ENCODE measurements around the gene RBM47.

The RBM47 gene

DNA sequence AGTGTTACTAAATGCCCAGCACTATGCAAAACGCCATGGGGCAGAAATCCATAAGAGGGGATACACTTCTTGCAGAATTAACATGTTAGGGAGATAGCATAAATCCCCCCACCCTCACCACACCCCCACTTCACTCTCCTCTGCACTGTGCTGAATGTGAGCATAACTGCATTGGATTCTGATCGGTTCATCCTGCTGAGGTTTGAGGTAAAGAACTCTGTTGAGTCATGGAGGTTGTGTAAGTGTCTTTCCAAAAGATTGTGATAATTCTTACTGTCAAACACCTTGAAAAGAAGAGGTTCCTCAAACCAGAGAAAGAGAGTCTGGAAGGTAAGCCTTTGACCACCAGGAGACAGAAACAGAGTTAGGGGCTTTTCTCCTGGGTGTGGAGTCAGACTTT, 43.6 kb downstream of the RBM47 start:
- no peak for DNase-seq

DNA sequence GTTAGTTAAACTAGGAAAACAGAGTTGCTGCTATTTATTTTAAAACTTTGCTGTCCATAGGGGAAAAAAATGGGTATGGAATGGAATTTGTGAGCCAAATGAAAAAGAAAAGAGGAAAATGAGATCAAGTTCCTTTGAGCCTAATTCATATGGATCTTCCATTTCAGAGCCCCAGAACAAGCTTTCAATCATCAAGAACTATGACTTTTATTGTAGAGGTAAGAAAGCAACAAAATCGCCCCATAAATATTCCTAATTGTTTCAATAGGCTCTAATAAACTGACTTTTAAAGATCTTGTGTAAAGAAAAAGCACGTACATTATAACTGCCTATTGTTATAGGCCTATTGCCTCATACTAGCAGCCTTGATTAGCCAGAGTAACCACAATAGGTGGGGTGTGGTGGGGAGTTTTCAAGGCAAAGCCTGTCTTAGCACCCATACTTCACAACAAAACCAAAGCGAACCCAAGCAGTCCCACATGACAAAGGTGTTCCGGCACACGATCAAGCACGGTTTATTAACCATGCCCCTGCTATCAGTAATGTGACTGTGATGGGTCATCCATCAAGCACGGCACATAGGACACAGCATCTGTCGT, 44.4 kb downstream of the RBM47 start:
- DNase-seq: no peak

DNA sequence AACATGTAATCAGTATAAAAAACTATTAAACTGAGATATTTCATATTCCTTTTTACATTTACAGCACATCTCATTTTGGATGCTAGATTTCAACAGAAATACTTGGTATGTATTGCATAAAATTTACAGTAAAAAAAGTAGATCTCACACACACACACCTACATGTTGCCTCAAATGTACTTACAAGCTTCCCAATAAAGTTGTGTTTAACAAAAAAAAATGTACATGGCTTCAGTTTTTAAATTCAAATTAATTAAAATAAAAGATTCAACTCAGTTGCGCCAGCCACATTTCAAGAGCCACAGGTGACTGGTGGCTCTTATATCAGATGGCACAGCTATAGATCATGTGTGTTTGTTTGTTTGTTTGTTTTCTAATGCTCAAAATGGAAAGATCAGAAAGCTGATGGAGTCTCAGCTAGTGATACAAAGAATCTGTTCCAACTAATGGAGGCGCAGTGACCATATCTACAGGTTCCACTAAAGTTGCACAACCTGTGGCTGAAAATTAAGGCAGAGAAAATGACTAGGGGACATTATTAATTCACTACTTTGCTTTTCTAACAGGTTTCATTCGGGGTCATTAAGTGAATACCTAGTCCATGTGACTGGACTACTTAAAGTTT, 45.0 kb downstream of the RBM47 start:
- DNase-seq: no peak

DNA sequence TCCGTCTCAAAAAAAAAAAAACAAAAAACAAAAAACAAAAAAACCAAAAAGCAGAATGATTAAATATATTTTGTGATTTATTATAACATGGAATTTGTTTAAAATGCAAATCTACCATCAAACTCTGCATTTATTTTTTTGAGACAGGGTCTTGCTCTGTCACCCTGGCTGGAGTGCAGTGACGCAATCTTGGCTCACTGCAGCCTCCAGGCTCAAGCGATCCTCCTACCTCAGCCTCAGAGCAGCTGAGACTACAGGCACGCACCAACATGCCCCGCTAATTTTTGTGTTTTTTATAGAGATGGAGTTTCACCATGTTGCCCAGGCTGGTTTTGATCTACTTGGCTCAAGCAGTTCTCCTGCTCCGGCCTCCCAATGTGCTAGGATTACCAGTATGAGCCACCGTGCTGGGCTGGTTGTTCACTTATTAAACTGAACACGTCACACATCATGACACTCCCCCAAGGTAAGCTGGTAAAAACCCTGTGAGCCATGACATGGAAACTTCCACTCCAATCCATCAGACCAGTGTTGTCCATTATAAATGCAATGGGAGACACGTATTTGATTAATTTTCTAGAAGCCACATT, 45.7 kb downstream of the RBM47 start:
- no peak for DNase-seq

DNA sequence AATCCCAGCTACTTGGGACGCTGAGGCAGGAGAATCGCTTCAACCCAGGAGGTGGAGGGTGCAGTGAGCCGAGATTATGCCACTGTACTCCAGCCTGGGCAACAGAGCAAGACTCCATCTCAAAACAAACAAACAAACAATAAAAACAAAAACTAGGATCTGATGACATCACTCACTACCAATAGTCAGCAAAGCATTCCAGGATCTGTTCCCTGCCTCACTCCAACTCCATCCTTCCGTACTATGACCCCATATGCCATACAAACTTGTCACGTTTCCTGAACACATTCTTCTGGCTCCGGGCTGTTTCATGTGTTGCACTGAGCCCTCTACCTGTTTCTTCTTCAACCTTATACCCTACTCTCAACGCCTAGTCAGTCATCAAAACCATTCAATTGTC, 47.3 kb downstream of the RBM47 start:
- no peak for DNase-seq

DNA sequence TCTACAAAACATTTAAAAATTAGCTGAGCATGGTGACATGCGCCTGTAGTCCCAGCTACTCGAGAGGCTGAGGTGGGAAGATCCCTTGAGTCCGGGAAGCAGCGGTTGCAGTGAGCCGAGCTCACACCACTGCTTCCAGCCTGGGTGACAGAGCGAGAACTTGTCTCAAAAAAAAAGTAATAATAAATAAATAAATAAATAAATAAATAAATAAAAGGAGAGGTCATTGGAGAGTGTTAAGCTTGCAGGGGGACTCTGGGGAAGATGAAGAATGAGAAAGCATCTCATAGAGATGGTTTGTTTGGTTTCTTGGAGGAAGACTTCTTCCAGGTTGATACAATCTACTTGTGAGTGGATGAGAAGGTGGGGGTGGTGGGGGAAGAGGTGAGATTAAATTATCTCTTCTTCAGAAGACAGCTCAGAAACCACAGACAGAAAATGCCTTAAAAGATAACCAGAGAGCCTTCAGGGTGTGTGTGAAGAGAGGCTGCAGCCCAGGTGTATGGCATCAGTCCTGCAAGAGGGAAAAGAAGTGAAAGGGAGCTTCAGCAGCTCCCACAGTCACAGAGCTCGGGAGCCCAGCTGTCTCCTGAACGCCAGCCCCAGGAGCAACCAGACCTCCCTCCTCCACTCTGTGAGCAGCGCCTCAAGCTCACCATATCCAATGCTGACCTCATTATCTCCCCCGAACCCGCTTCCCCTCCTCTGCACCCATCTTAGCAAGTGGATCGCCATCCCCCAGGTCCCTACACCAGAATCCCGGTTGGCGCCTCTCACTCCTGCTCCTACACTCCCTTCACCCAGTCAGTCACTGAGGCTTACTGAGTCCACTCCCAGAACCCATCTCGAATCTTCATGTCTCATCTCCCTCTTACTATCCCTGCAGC, 48.2 kb downstream of the RBM47 start:
- no peak for DNase-seq

DNA sequence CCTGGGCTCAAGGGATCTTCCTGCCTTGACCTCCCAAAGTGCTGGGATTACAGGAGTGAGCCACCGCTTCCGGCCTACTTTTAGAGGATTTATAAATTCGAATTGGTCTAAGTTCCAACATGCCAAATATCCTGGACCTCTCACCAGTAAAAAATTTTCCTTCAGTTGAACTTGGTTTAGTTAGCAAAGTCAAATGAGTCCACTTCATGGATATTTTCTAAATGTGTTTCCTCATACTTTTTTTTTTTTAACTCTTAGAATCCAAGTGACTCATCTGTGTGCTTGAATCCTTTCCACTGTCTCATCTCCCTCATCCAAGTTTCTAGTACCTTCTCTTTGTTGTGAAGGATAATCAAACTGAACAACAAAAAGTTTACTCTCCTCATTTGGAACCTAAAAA, 49.7 kb downstream of the RBM47 start:
- DNase-seq: peak; percentile 54

DNA sequence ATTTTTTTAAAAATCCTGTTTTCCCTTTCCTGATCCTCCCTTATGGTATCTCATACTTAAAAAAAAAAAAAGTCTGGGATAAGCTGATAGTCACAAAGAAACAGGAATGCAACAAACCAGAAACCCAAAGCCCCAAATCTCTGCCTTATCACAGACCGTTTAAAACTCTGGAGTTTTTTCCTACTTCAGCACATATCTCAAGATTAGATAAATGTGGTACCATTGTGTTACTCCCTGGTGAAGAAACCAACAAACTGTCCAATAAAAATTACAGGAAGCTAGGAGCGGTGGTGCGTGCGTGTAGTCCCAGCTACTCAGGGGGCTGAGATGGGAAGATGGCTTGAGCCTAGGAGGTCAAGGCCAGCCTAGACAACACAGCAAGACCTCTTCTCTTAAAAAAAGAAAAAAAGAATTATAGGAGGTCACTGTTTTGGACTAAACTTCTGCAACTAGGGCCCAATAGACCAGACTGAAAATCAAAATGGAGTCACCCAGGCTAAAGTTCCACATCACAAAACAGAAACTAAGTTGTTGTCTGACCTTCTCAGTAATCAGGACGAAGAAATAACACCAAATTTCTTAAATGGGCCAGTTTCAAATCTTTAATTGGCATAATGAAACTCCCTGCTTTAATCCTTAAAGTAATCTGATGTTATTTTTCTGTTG, 51.9 kb downstream of the RBM47 start:
- no peak for DNase-seq

DNA sequence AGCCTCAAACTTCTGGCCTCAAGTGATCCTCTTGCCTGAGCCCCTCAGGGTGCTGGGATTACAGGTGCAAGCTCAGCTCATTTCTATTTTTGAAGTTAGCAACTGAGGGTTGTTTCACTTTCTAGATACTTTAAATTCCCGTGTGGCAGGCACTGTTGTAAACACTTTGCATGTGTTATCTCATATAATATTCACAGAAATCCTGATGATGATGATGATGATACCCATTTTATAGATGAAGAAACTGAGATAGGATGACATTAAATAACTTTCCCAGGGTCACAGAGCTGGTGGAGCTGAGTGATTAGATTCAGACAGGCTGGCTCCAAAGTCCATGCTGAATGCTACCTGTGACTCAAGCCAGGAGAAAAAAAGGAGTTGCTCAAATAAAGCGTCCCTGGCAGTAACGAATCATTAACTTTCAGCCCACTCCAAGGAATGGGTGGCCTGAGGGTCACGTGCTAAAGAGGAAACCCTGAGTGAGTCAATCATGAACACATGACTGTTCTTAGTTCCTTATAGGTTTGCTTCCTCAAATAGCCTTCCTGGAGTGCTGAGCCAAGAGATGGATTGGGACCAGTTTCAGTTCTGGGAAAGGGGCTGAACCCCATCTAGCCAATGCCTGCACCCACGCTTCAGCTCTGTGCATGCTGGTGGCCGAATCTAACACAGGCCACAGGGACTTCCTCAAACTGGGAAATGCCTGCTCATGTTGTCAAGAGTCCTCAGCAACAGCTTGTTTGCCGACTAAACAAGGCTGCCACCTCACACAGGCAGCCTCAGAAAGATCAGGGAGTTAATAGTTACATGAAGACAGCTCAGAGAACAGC, 52.8 kb downstream of the RBM47 start:
- DNase-seq: peak; percentile 43

DNA sequence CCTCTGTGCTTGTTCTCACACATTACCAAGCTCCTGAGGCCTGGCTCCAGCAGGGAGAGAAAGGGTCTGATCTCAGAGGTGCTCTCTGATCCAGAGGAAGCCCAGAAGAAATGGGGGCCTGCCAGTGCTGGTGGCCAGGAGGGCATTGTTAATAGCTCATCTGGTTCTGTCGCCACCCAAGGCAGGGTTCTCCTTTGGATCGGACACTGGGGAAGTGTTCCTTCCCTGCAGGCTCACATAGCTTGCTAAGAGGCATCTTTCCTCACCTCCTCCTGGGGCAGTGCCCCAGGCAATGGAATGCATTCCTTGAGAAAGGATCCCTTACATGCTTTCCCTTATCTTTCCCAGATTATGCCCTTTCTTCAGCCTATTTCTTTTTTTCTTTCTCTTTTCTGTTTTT, 53.8 kb downstream of the RBM47 start:
- no peak for DNase-seq

DNA sequence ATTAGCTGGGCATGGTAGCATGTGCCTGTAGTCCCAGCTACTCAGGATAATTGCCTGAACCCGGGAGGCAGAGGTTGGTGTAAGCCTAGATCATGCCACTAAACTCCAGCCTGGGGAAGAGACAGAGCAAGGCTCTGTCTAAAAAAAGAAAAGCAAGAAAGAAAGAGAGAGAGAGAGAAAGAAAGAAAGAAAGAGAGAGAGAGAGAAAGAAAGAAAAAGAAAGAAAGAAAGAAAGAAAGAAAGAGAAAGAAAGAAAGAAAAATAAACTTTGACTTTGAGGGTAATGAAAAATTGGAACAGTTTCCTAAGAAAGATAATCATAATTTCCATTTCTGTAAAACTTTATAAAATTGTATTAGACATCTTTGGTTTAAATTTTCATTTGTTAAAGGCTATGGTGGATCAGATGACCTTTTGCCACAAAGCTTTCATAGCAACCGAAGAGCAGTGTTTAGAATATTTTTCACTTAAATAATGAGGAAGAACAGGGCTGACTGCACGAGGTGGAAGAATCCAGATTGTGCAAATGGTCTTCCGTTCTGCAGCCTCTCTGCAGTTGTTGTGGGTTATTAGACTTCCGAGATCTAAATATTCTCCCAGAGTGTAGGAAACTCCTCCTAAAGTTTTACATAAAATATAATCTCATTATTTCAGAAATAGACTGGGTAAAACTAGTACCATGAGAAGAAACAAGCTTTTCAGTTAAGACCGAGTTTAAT, 55.9 kb downstream of the RBM47 start:
- no peak for DNase-seq

DNA sequence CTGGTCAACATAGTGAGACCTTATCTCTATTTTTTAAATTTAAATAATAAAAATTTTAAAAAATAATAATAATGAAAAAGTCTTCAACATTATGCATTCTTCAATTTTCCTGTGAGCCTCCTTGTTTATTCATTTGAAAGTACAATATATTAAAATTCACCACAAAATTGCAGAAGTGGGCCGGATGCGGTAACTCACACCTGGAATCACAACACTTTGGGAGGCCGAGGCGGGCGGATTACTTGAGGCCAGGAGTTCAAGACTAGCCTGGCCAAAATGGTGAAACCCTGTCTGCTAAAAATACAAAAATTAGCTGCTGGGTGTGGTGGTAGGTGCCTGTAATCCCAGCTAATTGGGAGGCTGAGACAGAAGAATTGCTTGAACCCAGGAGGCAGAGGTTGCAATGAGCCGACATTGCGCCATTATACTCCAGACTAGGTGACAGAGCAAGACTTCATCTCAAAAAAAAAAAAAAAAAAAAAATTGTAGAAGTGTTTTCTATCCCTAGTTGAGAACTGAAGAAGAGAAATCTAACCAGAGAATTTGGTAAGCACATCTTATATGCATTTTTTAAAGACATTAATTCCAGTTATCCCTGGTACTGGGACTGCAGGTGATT, 56.9 kb downstream of the RBM47 start:
- no peak for DNase-seq

DNA sequence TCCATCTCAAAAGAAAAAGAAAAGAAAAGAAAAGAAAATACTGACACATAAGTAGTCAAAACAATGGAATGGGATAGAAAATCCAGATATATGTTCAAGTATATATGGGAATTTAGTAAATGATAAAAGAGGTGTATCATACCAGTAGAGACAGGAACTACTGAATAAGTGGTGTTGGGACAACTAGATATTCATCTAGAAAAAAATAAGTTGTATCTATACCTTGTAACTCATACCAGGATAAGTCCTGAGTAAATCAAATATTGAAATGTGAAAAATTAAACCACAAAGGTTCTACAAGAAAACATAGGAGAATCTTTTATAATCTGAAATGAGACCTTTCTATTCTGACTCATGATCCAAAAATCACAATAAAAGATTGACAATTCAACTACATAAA, 58.5 kb downstream of the RBM47 start:
- no peak for DNase-seq

DNA sequence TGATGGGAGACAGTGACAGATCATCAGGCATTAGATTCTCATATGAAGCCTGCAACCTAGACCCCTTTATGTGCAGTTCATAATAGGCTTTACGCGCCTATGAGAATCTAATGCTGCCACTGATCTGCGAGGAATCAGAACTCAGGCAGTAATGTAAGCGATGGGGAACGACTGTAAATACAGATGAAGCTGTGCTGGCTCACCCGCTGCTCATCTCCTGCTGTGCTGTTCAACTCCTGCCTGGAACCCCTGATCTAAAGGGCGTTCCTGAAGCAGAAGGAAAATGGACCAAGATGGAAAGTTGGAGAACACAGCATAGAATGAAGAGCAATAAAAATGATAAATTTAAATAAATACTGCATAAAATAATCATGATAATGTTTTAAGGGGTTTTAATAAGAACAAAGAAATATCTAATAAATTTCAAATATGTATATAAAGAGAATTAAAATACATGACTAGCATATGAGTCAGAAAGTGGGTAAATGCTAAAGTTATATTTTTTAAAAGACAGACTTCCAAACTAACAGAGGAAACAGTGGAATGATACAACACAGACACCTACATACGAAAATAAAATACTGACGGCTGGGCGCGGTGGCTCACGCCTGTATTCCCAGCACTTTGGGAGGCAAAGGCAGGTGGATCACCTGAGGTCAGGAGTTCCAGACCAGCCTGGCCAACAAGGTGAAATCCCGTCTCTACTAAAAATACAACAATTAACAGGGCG, 59.2 kb downstream of the RBM47 start:
- DNase-seq: no peak

DNA sequence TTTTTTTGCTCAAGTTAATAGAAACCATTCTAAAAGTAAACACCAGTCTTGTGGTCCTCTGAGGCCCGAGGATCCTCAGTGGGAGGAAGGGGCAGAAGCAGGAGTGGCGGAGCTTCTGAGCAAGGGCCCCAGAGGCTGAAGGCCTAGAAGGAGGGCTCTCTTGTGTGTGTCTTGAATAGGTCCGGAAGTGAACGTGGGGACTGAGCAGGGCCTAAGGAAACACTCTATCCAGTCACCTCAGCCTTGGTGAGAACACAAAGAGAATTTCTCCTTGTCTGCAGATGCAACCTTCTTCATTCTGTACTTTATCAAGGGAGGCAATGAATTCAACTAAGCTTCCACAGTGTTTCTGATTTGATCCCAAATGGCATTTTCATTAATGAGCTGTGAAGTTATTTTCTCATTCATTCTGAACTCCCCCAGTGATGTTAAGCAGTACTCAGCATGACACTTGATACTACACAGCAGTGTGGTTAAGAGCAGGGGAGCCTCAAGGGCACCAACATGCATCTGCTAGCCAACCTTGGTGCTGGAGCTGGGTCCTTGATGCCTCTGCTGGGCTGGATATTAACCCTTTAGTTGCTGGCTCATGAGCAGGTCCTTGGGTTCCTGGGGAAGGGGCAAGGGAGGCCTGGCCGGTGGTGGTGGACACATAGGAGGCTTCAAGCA, 64.7 kb downstream of the RBM47 start:
- DNase-seq: no peak

DNA sequence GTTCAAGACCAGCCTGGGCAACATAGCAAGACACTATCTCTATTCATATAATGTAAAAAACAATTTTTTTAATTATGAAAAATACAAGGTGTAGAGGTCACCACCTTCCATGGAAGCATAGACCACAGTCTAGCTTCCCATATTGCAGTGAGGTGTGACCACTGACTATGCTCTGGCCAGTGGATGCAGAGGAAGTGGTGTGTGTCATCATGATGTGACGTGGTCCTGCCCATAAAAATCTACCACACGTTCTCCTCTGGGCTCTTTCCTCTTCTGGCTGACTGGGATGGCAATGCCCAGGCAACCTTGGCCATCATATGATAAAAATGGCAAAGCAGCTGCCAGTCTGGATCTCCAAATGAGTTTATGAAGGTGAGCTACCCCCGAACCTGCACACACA, 65.7 kb downstream of the RBM47 start:
- no peak for DNase-seq

DNA sequence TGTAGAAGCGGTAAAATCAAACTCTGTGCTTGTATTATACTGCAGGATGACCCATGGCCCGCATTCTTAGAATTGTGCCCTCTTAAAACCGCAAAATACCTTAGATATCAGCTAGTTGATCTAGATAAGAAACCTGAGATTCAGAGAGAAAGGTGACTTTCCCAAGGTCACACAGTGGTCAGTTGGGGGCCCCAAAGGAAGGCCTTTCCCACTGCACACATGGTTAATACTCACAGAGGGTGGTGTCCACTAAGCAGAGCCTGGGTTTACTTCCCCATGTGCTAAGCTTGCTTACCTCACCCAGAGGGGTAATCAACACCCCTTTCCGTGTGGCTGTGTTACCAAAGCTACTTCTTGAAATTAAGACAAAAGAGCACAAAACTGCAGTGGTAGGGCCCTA, 66.3 kb downstream of the RBM47 start:
- DNase-seq: no peak

DNA sequence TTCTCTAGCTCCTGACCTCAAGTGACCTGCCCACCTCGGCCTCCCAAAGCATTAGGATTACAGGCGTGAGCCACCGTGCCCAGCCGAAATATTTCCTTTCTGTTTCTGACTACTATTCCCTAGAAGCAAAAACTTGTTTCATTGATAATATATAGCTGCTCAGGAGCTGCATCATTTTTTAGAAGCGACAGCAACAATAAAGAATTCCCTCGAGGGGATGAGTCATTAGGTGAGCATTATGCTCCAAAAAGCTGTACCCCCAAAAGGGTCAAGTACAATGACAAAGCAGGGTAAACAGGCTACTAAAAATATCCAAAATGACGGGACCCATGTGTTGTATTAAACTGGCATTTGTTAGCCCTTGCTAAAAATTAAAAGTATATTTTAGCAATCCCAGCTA, 67.0 kb downstream of the RBM47 start:
- peak; percentile 31 for DNase-seq

DNA sequence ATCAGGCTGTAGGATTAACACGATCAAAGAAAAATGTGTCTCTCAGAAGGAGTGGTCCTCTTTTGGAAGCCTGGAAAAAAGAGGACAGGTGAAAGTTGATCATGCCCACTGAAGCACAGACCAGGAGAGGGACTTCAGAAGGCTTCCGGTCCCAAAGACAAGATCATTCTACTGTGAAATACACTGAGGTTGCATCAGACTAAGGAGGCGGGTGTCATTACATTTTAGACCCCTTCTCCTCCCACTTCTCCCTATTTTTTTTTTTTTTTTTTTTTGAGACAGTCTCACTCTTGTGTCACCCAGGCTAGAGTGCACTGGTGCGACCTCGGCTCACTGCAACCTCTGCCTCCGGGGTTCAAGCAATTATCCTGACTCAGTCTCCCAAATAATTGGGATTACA, 67.5 kb downstream of the RBM47 start:
- no peak for DNase-seq

Data from fibroblast of skin of scalp (primary cell).